OCI-LY1 (cell line): ENCODE data around the gene INPP5A.

Experiments
- EZH2 ChIP-seq: fragments of 200-600 bp; sonication (generic), shearing (Covaris generic); IDR thresholded peaks from 2 replicates; pipeline ENCODE4 v1.8.0; 2017; ENCODE audit warnings: borderline replicate concordance, mixed run types, mild to moderate bottlenecking, antibody characterized with exemption, low read length, moderate library complexity, mixed read lengths
- TF ChIP-seq, protein P1 (sequence below): fragments of 200-600 bp; sonication (generic), shearing (Covaris generic); IDR thresholded peaks from 2 replicates; pipeline ENCODE4 v1.5.1; 2017; ENCODE audit warnings: mild to moderate bottlenecking, antibody characterized with exemption, low read length, moderate library complexity, mixed read lengths

GRCh38 chr10:132498562-132499366 lies 38.8 kb upstream of the INPP5A start:
- TF ChIP-seq, protein P1, sequence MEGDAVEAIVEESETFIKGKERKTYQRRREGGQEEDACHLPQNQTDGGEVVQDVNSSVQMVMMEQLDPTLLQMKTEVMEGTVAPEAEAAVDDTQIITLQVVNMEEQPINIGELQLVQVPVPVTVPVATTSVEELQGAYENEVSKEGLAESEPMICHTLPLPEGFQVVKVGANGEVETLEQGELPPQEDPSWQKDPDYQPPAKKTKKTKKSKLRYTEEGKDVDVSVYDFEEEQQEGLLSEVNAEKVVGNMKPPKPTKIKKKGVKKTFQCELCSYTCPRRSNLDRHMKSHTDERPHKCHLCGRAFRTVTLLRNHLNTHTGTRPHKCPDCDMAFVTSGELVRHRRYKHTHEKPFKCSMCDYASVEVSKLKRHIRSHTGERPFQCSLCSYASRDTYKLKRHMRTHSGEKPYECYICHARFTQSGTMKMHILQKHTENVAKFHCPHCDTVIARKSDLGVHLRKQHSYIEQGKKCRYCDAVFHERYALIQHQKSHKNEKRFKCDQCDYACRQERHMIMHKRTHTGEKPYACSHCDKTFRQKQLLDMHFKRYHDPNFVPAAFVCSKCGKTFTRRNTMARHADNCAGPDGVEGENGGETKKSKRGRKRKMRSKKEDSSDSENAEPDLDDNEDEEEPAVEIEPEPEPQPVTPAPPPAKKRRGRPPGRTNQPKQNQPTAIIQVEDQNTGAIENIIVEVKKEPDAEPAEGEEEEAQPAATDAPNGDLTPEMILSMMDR = no peak
- TF ChIP-seq EZH2 = no peak
